DOHH2 (cell line): Measurements from ENCODE around the gene ZNF732.

ENCODE experiments used
- H3F3A ChIP-seq: fragments of 200-600 bp; sonication (generic), shearing (Covaris generic); 2 replicates; pipeline ENCODE4 v1.6.0; 2016; ENCODE audit warnings: antibody characterized with exemption, mild to moderate bottlenecking; ENCODE audit not compliant: control insufficient read depth, insufficient read depth
- H3K27ac ChIP-seq: fragments of 200-600 bp; sonication (generic); 2 replicates; pipeline ENCODE4 v1.5.1; 2014; ENCODE audit warnings: low read depth, mild to moderate bottlenecking, low read length, moderate library complexity
- H3K27me3 ChIP-seq: fragments of 200-600 bp; sonication (generic); 2 replicates; pipeline ENCODE4 v1.6.1; 2014; ENCODE audit warnings: mild to moderate bottlenecking, low read length, mixed read lengths; ENCODE audit not compliant: control insufficient read depth
- H3K36me3 ChIP-seq: fragments of 200-600 bp; sonication (generic); 2 replicates; pipeline ENCODE4 v1.6.1; 2014; ENCODE audit warnings: mild to moderate bottlenecking, low read length, moderate library complexity, mixed read lengths; ENCODE audit not compliant: control insufficient read depth
- H3K4me1 ChIP-seq: fragments of 200-600 bp; sonication (generic); 2 replicates; pipeline ENCODE4 v1.6.1; 2014; ENCODE audit warnings: mild to moderate bottlenecking, low read length, mixed read lengths; ENCODE audit not compliant: control insufficient read depth
- H3K4me2 ChIP-seq: fragments of 200-600 bp; sonication (generic); 2 replicates; pipeline ENCODE4 v1.6.0; 2014; ENCODE audit warnings: mild to moderate bottlenecking, low read length, moderate library complexity
- H3K4me3 ChIP-seq: fragments of 200-600 bp; sonication (generic); 2 replicates; pipeline ENCODE4 v1.5.1; 2014; ENCODE audit warnings: mild to moderate bottlenecking, low read length, mixed read lengths
- H3K79me2 ChIP-seq: fragments of 200-600 bp; sonication (generic); 2 replicates; pipeline ENCODE4 v1.6.1; 2014; ENCODE audit warnings: mild to moderate bottlenecking, low read length, mixed read lengths; ENCODE audit not compliant: control insufficient read depth
- H3K9me2 ChIP-seq: fragments of 200-600 bp; sonication (generic); replicated peaks from 2 replicates; pipeline ENCODE4 v1.6.1; 2014; ENCODE audit warnings: mild to moderate bottlenecking, low read length, mixed read lengths; ENCODE audit not compliant: control insufficient read depth
- H3K9me3 ChIP-seq: fragments of 200-600 bp; sonication (generic); 2 replicates; pipeline ENCODE4 v1.6.1; 2014; ENCODE audit warnings: antibody characterized with exemption, low read length, mixed read lengths; ENCODE audit not compliant: control insufficient read depth, insufficient read depth
- H4K20me1 ChIP-seq: fragments of 200-600 bp; sonication (generic); 2 replicates; pipeline ENCODE4 v1.6.0; 2014; ENCODE audit warnings: low read depth, mild to moderate bottlenecking, antibody characterized with exemption, low read length, moderate library complexity; ENCODE audit not compliant: control insufficient read depth, insufficient read depth
- CTCF ChIP-seq: fragments of 200-600 bp; sonication (generic); IDR thresholded peaks from one replicate; pipeline ENCODE4 v1.5.1; 2014; ENCODE audit warnings: antibody characterized with exemption, mild to moderate bottlenecking, low read depth, low read length; ENCODE audit not compliant: poor library complexity, severe bottlenecking
- EZH2phosphoT487 ChIP-seq: fragments of 200-600 bp; sonication (generic); IDR thresholded peaks from 2 replicates; pipeline ENCODE4 v1.6.1; 2017; ENCODE audit warnings: borderline replicate concordance, mild to moderate bottlenecking, antibody characterized with exemption, low read length, moderate library complexity, mixed read lengths

Gene ZNF732

DNA sequence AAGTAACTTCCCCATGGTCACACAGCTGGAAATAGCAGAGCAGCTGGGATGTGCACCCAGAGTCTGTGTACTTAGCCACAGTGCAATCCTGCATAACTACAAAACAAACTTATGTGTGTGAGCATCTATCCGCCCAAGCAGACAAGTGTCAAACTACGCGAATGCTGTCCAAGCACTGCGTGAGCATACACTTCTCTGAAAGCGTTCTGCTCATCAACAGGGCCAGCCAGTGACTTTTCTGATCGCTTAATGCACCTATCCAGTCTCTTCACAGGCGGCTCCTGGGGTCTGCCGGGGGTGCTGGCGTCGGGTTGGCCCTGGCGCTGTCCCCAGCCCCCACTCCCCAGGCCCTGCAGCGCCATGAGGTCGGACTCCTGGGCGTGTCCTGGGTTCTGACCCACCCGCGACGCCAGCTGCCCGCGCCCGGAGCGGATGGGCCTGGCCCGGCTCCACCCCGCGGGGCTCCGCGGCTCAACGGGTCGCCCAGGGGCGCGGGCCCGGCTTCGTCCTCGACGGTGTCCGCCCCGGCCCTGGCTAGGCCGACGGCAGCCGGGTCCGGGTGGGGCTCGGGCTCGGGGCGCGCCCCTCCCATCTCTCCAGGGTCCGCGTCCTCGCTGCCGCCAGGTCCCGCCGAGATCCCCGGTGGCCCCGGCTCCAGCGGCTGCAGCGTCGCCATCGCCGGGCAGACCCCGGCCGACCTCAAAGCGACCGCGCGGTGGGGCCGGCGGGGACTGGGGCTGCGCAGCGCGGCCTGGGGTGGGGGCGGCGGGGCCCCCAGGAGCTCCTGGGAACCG is 31.0 kb upstream of the ZNF732 start:
- Histone ChIP-seq H3K27ac (no peak overlapping the region), H3K9me2 (no peaks in the 10 kb centered on the region), H3K4me2 (peak overlapping the region; percentile 84), H3K79me2 (peaks cover 36% of the 10 kb centered on the region), H4K20me1 (no peaks in the 10 kb centered on the region), H3K36me3 (peaks cover 30% of the 10 kb centered on the region), H3F3A (no peaks in the 10 kb centered on the region), H3K4me3 (peak overlapping the region; percentile 84), H3K27me3 (no peaks in the 10 kb centered on the region), H3K4me1 (peaks cover 17% of the 10 kb centered on the region), H3K9me3 (peaks cover 58% of the 10 kb centered on the region)
- TF ChIP-seq CTCF (no peak), EZH2phosphoT487 (no peak)

GRCh38 chr4:335515-335914 is 30.2 kb upstream of the ZNF732 start:
- Histone ChIP-seq H3K36me3 (peaks cover 24% of the 10 kb centered on the region), H3K9me3 (peaks cover 51% of the 10 kb centered on the region), H3K4me2 (no peak overlapping the region), H3K4me3 (no peak overlapping the region), H3K27me3 (no peaks in the 10 kb centered on the region), H3K4me1 (peaks cover 17% of the 10 kb centered on the region), H3F3A (no peaks in the 10 kb centered on the region), H3K27ac (no peak overlapping the region), H3K79me2 (peaks cover 28% of the 10 kb centered on the region), H3K9me2 (no peaks in the 10 kb centered on the region), H4K20me1 (no peaks in the 10 kb centered on the region)
- no peak for TF ChIP-seq CTCF
- no peak for TF ChIP-seq EZH2phosphoT487

DNA sequence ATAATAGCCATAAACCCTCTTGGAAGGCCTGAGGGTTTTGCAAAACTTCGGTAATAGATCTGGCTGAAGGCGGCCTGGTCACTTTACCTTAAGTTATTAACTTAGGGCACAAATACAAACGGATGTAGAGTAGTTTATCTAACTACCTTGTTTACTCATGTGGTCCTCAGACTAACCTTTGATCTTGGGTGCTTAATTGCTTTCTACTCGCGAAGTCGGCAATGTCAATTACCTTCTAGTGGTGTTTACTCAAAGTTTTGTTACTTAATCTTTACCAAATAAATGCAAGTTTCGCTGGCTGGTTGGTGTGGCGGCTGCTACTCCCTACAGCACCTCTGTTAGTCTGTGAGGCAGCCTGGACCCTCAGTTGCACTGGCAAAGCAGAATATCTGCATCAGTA is 23.5 kb upstream of the ZNF732 start:
- no peaks in the 10 kb centered on the region for H3F3A ChIP-seq
- H3K4me3 ChIP-seq, result no peak overlapping the region
- H3K9me3 ChIP-seq, result peaks cover 20% of the 10 kb centered on the region; the same call in 1 of the 2 replicates

More for the DNA sequence above, 23.5 kb upstream of the ZNF732 start:
- H3K27me3 ChIP-seq, result no peaks in the 10 kb centered on the region
- no peaks in the 10 kb centered on the region for H4K20me1 ChIP-seq
- H3K9me2 ChIP-seq, result no peaks in the 10 kb centered on the region
- no peak overlapping the region for H3K4me2 ChIP-seq
- TF ChIP-seq EZH2phosphoT487 (no peak), CTCF (no peak)
- peaks cover 7% of the 10 kb centered on the region for H3K4me1 ChIP-seq
- H3K36me3 ChIP-seq, result no peaks in the 10 kb centered on the region
- no peaks in the 10 kb centered on the region for H3K79me2 ChIP-seq
- no peak overlapping the region for H3K27ac ChIP-seq
